ENCODE results near the gene PRDM16.

The PRDM16 gene

GRCh38 chr1:3033040-3033789, 35.8 kb upstream of the PRDM16 start:
- DNase-seq: no peak

- DNase-seq: no peak
Measured at GRCh38 chr1:3033790-3034090, 35.3 kb upstream of the PRDM16 start.

- no peak for DNase-seq
Measured at GRCh38 chr1:3034162-3034561, 34.8 kb upstream of the PRDM16 start.

GRCh38 chr1:3034728-3035562, 34.1 kb upstream of the PRDM16 start:
- no peak for DNase-seq

- no peak for DNase-seq
Measured at GRCh38 chr1:3035563-3036446, 33.2 kb upstream of the PRDM16 start.

- DNase-seq: no peak
Measured at GRCh38 chr1:3036447-3037280, 32.3 kb upstream of the PRDM16 start.

DNA sequence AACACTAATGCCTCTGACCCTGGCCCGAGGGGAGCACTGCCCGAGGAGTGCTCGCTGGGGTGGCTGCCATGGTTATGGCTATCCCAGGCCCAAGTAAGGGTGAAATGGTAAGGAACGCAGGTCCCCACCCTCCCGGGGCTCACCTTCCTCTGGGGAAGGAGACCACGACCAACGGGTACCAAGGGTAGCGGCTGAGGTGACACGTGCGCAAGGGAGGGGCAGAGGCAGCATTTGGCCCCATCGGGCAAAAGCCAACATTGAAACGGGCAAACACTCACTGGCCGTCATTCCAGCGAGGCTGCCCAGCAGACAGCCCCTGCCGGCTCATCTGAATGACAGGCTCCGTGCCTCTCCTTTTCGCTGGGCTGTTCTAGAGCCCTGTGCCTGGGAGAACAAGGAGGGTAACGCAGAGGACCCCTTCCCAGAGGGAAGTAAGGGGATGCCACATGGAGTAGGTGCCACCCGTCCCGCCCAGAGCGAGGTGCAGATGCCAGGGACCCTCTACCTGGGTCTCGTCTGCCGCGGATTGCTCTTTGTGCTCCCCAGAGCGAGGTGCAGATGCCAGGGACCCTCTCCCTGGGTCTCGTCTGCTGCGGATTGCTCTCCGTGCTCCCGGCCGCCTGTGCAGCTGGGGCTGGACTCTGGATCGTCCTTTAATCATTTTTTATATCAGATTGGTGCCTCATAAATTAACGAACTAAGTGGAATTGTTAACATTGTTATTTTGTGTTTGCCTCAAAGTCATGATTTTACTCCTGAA, 31.5 kb upstream of the PRDM16 start:
- DNase-seq: no peak

GRCh38 chr1:3038113-3038551, 30.9 kb upstream of the PRDM16 start:
- DNase-seq: no peak

- no peak for DNase-seq
Measured at GRCh38 chr1:3038571-3039181, 30.3 kb upstream of the PRDM16 start.

GRCh38 chr1:3040004-3040403, 29.0 kb upstream of the PRDM16 start:
- no peak for DNase-seq

- no peak for DNase-seq
Measured at GRCh38 chr1:3042481-3042880, 26.5 kb upstream of the PRDM16 start.

DNA sequence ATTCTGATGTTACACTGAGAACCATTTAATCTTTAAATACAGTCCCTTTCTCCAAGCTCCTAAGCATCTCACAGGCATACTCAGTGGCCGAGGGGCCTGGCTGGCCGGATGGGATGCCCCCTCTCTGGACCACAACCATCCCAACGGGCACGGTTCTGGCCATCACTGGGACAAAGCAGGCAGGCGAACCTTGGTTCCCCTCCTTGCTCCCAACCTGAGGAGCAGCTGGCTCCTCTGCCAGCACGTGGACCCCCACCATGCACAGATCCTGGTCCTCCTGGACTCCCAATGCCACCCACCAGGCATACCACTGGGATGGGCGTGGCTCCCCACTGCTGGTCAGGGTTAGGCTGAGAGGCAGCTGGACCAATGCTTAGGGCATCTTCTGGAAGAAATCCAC, 19.8 kb upstream of the PRDM16 start:
- no peak for DNase-seq

- no peak for DNase-seq
Measured at GRCh38 chr1:3049905-3050304, 19.1 kb upstream of the PRDM16 start.

GRCh38 chr1:3050603-3051002, 18.4 kb upstream of the PRDM16 start:
- no peak for DNase-seq

DNA sequence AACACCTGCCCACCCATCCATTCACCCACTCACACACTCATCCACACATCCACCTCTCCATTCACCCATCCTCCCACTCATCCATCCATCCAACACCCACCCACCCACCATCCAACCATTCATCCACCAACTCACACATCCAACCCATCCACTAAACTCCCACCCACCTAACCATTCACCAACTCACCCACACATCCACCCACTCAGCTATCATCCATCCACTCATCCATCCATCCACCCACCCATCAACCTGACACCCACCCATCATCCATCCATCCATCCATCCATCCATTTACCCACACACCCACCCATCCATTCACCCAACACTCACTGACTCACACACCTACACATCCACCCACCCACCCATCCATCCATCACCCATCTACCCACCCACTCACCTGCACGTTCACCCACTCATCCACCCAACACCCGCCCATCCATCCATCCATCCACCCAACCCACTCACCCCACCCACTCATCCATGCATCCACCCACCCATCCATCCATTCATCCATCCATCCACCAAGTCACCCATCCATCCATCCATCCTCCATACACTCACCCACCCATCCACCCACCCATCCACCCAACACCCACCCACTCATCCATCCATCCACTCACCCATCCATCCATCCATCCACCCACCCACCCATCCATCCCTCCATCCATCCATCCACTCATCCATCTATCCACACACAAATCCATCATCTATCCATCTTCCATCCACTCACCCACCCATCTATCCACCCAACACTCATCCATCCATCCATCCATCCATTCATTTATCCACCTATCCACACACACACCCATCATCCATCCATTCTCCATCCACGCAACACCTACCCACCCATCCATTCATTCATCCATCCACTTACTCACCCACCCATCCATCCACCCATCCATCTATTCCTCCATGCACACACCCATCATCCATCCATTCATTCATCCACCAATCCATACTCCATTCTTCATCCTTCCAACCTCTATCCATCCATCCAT, 17.4 kb upstream of the PRDM16 start:
- DNase-seq: no peak

DNA sequence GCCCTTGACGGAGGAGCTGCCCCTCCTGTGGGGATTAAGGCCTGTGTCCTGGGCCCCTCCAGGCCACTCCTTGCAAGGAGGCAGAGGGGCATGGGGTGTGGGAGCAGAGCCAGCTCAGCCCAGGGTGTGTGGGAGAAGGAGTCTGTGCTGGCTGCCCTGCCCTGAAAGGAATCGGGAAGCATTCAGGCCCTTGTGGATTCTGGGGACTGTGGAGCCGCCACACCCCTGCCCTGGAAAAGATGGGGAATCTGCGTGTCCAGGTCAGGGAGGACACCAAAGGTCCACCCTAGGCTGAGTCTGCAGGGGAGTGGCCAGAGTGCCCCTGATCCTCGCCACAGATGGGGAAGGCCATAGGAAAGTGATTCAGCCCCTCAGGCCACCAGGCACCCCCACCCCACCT, 16.5 kb upstream of the PRDM16 start:
- no peak for DNase-seq

- no peak for DNase-seq
Measured at GRCh38 chr1:3053366-3053980, 15.5 kb upstream of the PRDM16 start.

DNA sequence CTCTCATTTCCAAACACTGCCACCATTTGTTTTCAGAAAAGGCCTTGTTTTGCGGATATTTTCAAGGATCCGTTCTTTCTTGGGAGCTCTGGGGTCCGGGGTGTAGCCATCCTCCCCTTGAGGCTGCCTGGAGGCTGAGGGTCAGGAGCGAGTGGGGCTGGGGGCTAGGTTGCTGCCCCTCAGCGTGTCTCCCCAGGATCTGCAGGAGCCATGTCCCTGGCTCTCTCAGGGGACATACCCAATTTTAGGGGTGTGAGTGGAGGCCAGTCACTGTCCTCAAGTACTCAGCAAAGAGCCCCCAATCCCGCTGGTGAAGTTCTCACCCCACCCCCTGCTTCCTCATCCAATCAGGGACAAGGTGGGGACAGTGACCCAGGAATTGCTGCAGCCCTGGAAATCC, 15.0 kb upstream of the PRDM16 start:
- DNase-seq: no peak

DNA sequence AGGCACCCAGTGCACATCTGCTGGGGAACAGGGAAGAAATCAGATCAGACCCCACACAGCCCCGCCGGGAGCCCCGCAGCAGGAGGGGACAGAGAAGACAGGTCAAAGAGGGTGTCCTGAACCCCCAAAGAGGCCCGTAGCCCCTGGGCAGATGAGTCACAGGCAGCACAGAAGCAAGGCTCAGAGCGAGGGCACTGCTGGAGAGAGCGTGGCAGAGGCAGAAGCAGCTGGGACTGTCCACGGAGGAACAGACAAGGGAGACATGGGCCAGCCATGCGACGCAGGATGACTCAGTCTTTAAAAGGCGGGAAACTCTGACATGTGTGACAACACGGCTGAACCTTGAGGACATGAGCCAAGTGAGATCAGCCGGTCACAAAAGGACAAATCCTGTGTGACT, 14.5 kb upstream of the PRDM16 start:
- no peak for DNase-seq

DNA sequence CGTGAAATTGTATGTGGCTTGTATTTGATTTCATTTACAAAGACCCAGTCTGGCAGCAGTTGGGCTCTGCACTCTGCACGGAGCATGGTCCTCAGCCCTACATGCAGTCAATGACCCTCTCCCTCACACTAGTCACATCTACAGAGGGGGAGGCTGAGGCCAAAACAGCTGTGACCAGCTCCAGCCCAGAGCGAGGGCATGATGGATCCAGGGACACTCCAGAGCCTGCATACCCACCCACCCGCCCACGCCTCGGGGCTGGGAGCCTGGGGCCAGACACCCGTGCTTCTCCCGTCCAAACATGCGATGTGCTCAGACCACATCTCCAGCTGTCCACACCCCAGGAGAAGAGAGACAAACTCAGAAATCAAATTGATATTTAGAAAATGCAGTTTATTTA, 14.0 kb upstream of the PRDM16 start:
- DNase-seq: no peak

All from Kasumi-1 (cell line).